ENCODE results near the gene SHPK. TPM values are rescaled to one million over a fixed set of nuclear protein-coding genes. Genes with fewer than 3 reads are reported as not detected.

SHPK gene
- total and polyA plus RNA-seq, 10 donors: 2.3 to 13.6 (median 10.2) TPM

DNA sequence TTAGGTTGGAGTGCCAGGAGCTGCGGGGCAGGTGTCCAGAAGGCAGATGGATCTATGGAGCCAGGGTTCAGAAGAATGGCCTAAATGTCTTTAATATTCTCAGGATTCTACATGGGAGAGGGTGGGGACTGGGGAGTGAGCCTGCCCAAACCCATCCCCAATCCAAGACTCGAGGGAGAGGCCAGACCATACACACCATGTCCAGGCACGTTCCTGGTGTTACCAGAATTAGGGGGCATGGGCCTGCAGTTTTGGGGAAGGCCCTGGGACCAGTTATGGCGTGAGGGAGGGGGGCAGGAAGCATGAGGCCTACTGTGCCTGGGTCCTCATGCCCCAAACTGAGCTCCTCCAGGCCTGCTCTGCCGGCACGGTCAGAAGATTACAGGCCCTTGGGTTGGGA, 30.5 kb upstream of the SHPK start:
- WGBS, 5 donors: 89 to 93% (median 91%) methylated on average over 6 of the region's 6 CpGs
- H3K4me1 ChIP-seq: peaks cover 15 to 46% (median 36%) of the 10 kb centered on the region in 6 donors
- TF ChIP-seq POLR2A (IDR thresholded peaks at IDR 0.05): no peak
- TF ChIP-seq POLR2AphosphoS5 (IDR thresholded peaks at IDR 0.05): peak; percentile 15 to 38 (median 29)
- TF ChIP-seq, protein P1, sequence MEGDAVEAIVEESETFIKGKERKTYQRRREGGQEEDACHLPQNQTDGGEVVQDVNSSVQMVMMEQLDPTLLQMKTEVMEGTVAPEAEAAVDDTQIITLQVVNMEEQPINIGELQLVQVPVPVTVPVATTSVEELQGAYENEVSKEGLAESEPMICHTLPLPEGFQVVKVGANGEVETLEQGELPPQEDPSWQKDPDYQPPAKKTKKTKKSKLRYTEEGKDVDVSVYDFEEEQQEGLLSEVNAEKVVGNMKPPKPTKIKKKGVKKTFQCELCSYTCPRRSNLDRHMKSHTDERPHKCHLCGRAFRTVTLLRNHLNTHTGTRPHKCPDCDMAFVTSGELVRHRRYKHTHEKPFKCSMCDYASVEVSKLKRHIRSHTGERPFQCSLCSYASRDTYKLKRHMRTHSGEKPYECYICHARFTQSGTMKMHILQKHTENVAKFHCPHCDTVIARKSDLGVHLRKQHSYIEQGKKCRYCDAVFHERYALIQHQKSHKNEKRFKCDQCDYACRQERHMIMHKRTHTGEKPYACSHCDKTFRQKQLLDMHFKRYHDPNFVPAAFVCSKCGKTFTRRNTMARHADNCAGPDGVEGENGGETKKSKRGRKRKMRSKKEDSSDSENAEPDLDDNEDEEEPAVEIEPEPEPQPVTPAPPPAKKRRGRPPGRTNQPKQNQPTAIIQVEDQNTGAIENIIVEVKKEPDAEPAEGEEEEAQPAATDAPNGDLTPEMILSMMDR (IDR thresholded peaks at IDR 0.05 in 8 of 11, conservative IDR thresholded peaks at IDR 0.05 in 3 of 11): no peak
- H3K9me3 ChIP-seq: no peaks in the 10 kb centered on the region
- no peak overlapping the region for H3K4me3 ChIP-seq
- H3K36me3 ChIP-seq: peaks cover 0 to 49% (median 19%) of the 10 kb centered on the region in 6 donors
- intact Hi-C loops (cut with DNase I; ENCODE audit: low total_unique reads): no loop called here
- peak overlapping the region in 1 of 8 donors; percentile 94 for H3K27ac ChIP-seq
- DNase-seq: no peak
- H3K27me3 ChIP-seq (replicated peaks in 1 of 7): no peaks in the 10 kb centered on the region

DNA sequence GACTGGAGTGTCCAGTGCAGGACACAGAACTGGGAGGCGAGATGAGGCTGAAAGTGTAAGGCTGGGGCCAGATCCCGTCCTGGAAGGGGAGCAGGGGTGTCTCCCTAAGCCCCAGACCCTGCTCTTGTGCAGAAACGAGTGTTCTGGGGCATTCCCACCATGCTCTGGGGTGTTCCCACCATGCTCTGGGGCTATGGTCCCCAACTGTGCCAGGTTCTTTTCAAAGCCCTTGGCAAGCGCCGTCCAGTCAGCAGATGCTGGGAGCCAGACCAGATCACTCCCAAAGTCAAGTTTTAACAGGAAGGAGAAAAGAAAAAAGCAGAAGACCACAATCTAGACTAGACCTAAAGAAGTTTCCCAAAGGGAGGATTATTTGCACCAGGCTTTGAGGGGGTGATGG, 29.8 kb upstream of the SHPK start:
- peaks cover 15 to 46% (median 37%) of the 10 kb centered on the region in 6 donors for H3K4me1 ChIP-seq
- peak overlapping the region in 1 of 8 donors; percentile 94 for H3K27ac ChIP-seq
- H3K9me3 ChIP-seq: no peaks in the 10 kb centered on the region
- WGBS, 5 donors: 81 to 94% (median 85%) methylated on average over 5 of the region's 5 CpGs
- no peak overlapping the region for H3K4me3 ChIP-seq
- no peaks in the 10 kb centered on the region for H3K27me3 ChIP-seq (replicated peaks in 1 of 7)
- TF ChIP-seq, protein P1 (IDR thresholded peaks at IDR 0.05 in 8 of 11, conservative IDR thresholded peaks at IDR 0.05 in 3 of 11): no peak
- peak in 2 of 3 donors; percentile 14 to 35 for TF ChIP-seq POLR2AphosphoS5 (IDR thresholded peaks at IDR 0.05)
- H3K36me3 ChIP-seq: peaks cover 0 to 50% (median 19%) of the 10 kb centered on the region in 6 donors
- DNase-seq: no peak
- intact Hi-C loops (cut with DNase I; ENCODE audit: low total_unique reads): no loop called here

DNA sequence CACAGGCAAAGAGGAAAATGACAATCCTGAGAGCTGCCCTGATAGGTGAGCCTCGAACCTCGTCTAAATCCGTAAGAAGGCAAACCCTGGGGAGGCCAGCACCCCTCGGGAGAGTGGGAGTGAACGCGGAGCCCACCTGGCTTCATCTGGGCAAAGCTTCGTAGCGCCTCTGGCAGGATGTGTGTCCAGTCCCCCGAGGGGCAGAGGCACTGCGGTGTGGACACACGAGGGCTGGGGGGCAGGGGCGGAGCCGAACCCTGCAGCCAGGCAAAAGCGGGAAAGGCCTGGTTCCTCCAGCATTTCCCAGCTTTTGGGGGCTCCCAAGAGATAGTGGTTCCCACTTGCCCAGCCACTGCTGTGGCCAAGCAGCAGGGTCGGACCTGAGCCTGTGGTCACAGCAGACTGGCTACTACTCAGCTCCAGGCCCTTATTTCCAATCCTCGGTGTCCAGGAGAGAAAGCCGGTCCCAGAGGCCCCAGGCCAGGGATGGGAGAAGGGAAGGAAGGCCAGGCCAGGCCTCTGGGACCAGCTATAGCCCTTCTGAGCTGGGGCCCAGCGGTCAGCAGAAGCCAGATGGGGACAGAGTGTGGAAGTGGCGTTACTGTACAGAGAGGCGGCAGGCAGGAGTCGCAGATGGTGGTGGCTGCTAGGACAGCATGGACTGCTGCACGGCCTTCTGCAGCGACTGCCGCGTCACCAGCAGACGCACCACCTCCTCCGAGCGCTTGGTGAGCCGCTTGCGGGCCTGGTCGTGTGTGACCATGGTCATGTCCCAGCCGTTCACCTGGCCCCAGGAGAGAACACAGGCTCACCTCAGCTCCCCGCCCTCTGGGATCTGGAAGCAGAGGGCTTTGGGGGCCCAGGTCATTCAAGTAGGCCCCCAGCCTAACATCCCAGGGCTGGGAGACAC, 27.3 kb upstream of the SHPK start:
- DNase-seq: no peak
- intact Hi-C loops (cut with DNase I; ENCODE audit: low total_unique reads): no loop called here
- WGBS, 5 donors: 86 to 94% (median 91%) methylated on average over 25 to 33 of the region's 33 CpGs

More for the DNA sequence above, 27.3 kb upstream of the SHPK start:
- Histone ChIP-seq H3K4me1 (peaks cover 6 to 51% (median 28%) of the 10 kb centered on the region in 6 donors), H3K27ac (no peak overlapping the region), H3K36me3 (peaks cover 0 to 57% (median 19%) of the 10 kb centered on the region in 6 donors), H3K9me3 (no peaks in the 10 kb centered on the region), H3K27me3 (replicated peaks in 1 of 7) (no peaks in the 10 kb centered on the region), H3K4me3 (no peak overlapping the region)
- peak; percentile 2 to 39 (median 16) for TF ChIP-seq POLR2AphosphoS5 (IDR thresholded peaks at IDR 0.05)
- TF ChIP-seq, protein P1 (IDR thresholded peaks at IDR 0.05 in 8 of 11, conservative IDR thresholded peaks at IDR 0.05 in 3 of 11): no peak
- no peak for TF ChIP-seq POLR2A (IDR thresholded peaks at IDR 0.05)
